EL (cell line): ENCODE data around the gene BBS9.

Source experiments
- DNase-seq: peaks from one replicate; pipeline ENCODE4 v3.0.0-alpha.2; 2016

BBS9 gene

GRCh38 chr7:33379891-33380525 is 250.6 kb downstream of the BBS9 start:
- DNase-seq: no peak

GRCh38 chr7:33388332-33388731 is 259.0 kb downstream of the BBS9 start:
- no peak for DNase-seq

GRCh38 chr7:33392148-33392547 is 262.8 kb downstream of the BBS9 start:
- DNase-seq: no peak

- no peak for DNase-seq
Measured at GRCh38 chr7:33393770-33394169, 264.4 kb downstream of the BBS9 start.

GRCh38 chr7:33395340-33395739 is 266.0 kb downstream of the BBS9 start:
- no peak for DNase-seq

- no peak for DNase-seq
Measured at GRCh38 chr7:33399528-33400213, 270.3 kb downstream of the BBS9 start.

- no peak for DNase-seq
Measured at GRCh38 chr7:33400214-33400538, 270.8 kb downstream of the BBS9 start.

- DNase-seq: no peak
Measured at GRCh38 chr7:33410266-33410665, 280.9 kb downstream of the BBS9 start.

- no peak for DNase-seq
Measured at GRCh38 chr7:33411020-33411419, 281.7 kb downstream of the BBS9 start.

- DNase-seq: no peak
Measured at GRCh38 chr7:33412331-33412730, 283.0 kb downstream of the BBS9 start.

GRCh38 chr7:33418251-33418701 is 288.9 kb downstream of the BBS9 start:
- DNase-seq: peak; percentile 47

- DNase-seq: no peak
Measured at GRCh38 chr7:33420311-33420940, 291.1 kb downstream of the BBS9 start.

- no peak for DNase-seq
Measured at GRCh38 chr7:33421429-33421828, 292.1 kb downstream of the BBS9 start.

GRCh38 chr7:33422141-33422540 is 292.8 kb downstream of the BBS9 start:
- no peak for DNase-seq

GRCh38 chr7:33422825-33423645 is 293.7 kb downstream of the BBS9 start:
- no peak for DNase-seq

- peak; percentile 4 for DNase-seq
Measured at GRCh38 chr7:33423646-33424020, 294.3 kb downstream of the BBS9 start.

GRCh38 chr7:33425395-33425794 is 296.0 kb downstream of the BBS9 start:
- DNase-seq: no peak

GRCh38 chr7:33425929-33426678 is 296.7 kb downstream of the BBS9 start:
- no peak for DNase-seq

GRCh38 chr7:33428415-33428814 is 299.1 kb downstream of the BBS9 start:
- no peak for DNase-seq

GRCh38 chr7:33431543-33431942 is 302.2 kb downstream of the BBS9 start:
- no peak for DNase-seq

GRCh38 chr7:33432821-33433220 is 303.5 kb downstream of the BBS9 start:
- no peak for DNase-seq

- DNase-seq: no peak
Measured at GRCh38 chr7:33433357-33433756, 304.0 kb downstream of the BBS9 start.

GRCh38 chr7:33444511-33444910 is 315.1 kb downstream of the BBS9 start:
- DNase-seq: no peak
